Stimulated activated CD8-positive, alpha-beta memory T cell treated with anti-CD3 and anti-CD28 coated beads, Interleukin-4, amount 100 ng/mL, for 24 hours (primary cell): ENCODE data around the gene SMAD6.
"Not testable (repeated sequence)": the region's sequence is repeated elsewhere in the genome, so short reads cannot be mapped to it uniquely, and the experiment has no call there.

Source experiments
- DNase-seq: peaks from one replicate; pipeline ENCODE4 v3.0.0-alpha.2; 2020; ENCODE audit warnings: low read depth

SMAD6 gene

DNA sequence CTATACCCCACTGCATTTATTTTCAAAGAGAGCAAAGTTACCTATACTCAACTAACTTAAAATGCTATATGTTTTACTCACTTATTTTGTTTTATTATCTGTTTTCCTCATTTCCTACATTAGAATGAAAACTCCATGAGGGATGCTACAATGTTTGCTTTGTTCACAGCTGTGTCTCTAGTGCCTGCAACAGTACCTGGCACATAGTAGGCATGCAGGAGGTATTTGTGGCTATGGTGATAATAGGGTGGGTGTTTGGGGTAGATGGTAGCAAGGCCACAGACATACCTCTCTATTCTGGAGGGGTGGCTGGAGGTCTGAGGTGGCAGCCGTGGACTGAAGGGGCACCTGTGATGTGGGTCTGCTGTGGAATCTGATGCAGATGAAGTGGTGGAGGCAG, 24.7 kb upstream of the SMAD6 start:
- no peak for DNase-seq

- DNase-seq, result no peak
These were observed 22.9 kb upstream of the SMAD6 start for GRCh38 chr15:66679061-66679656.

GRCh38 chr15:66679657-66680108, 22.4 kb upstream of the SMAD6 start:
- DNase-seq, result no peak

GRCh38 chr15:66680502-66680901, 21.5 kb upstream of the SMAD6 start:
- DNase-seq, result no peak

- DNase-seq, result no peak
These were observed 20.6 kb upstream of the SMAD6 start for GRCh38 chr15:66681395-66681794.

DNA sequence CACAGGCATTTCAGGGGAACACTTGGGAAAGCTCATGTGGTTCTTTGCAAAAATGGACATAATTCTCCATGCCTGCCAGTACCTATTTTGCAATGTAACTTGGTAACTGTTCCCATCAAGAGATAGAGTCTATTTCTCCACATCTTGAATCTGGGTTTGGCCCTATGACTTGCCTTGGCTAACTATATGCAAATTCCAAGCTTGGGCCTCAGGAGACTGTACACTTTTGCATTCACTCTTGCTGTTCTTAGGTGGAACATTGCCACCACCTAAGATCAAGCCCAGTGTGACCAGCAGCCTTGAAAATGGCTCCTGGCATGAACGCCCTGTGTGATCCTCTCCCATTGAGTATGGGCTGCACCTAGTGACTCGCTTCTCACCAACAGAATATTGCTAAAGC, 19.8 kb upstream of the SMAD6 start:
- DNase-seq, result no peak

DNA sequence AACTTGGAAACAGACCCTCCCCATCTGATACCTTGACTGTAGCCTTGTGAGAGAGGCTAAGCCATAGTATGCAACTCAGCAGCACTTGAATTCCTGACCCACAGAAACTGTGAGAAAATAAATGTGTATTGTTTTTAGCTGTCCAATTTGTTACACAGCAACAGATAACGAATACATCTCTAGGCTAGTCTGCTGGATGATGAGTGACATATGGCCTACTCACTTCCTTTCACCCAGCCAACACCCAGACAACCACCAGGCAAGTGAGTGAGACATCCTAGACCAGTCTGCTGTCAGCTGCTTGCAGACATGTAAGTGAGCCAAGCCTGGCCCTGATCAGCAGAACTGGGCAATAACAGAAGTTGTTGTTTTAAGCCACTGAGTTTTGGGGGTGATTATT, 19.2 kb upstream of the SMAD6 start:
- DNase-seq, result no peak

DNA sequence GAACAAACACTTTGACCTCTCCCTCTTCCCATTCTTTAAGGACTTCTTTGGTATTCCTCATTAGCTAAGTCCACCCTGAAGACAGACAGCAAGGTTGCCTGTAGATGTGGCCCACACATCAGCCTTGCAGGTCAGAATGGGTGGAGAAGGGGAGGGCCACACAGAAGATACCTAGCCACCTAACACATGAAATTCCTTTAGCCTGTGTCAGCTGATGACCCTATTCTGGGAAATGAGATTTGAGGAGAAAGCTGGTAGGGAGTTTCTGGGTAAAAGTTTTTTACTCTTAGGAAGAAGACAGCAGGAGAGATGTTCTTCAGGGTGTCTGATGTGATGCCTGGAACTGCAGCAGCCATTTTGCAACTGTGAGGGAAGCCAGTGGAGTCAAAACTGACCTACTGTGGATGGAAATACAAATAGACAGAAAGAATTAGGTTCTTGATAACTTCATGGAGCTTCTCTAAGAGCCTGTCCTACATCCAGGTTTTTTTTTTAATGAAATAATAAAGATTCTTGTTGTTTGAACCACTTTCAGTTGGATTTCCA, 17.8 kb upstream of the SMAD6 start:
- no peak for DNase-seq

DNA sequence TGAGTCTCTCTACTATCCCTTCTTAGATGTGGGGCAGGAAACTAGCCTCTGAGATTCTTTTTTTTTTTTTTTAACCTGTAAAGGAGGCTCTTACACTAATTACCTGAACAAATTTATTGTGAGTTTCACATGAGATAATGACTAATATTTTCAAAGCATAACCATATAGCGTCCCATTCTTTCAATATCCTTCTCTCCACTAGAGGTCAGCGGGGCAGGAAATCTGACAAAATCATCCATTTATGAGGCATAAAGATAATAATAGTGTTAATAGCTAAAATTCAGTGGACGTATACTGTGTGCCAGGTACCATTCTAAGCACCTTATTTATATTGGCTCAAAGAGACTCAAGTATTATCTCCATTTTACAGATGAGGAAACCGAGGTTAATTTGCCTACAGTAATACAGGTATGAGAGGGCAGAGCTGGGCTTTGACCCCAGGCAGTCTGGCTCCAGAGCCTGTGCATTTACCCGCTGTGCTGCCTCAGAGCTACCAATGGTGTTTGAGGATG, 16.3 kb upstream of the SMAD6 start:
- no peak for DNase-seq

DNA sequence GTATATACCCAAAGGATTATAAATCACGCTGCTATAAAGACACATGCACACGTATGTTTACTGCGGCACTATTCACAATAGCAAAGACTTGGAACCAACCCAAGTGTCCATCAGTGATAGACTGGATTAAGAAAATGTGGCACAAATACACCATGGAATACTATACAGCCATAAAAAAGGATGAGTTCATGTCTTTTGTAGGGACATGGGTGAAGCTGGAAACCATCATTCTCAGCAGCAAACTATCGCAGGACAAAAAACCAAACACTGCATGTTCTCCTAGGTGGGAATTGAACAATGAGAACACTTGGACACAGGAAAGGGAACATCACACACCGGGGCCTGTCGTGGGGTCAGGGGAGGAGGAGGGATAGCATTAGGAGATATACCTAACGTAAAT, 11.1 kb upstream of the SMAD6 start:
- not testable (repeated sequence) for DNase-seq

- no peak for DNase-seq
These were observed 10.3 kb upstream of the SMAD6 start for GRCh38 chr15:66691727-66692126.

- DNase-seq, result no peak
These were observed 9.6 kb upstream of the SMAD6 start for GRCh38 chr15:66692391-66692790.

GRCh38 chr15:66692808-66693596, 9.0 kb upstream of the SMAD6 start:
- DNase-seq, result no peak

DNA sequence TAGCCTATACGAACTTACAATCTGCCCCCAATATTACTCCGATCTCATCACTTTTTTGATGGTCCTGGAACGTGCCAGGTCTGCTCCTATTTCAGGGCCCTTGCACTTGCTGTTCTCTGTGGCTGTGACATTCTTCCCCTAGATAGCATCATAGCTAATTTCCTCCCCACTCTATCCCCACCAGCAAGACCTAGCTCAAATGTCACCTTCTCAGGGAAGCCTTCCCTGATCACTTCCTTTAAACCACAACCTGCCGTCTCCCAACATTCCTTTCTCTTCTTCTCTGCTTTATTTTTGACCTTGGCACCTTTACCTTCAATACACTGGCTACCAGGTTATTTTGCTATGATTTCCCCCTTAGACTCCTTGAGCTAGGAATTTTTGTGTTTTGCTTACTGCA, 5.3 kb upstream of the SMAD6 start:
- DNase-seq, result no peak

GRCh38 chr15:66698318-66698961, 3.6 kb upstream of the SMAD6 start:
- DNase-seq, result no peak

GRCh38 chr15:66698971-66699370, 3.1 kb upstream of the SMAD6 start:
- DNase-seq, result no peak

DNA sequence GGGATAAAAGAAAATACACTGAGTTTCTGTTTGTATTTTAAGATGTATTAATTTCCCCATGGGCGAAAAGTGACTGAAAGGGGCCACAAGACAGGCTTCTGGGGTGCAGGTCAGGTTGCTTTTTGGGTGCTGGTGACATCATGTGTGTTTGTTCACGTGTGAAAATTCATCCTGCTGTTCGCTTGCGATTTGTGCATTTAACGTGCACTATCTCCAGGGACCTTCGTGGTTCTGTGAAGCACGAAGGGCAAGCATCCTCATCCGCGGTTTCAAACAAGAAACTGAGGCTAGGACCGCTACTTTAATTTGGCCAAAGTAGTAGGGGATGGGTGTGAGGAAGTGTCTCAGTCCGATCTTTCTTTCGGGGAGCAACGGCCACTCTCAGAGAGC, 1.6 kb upstream of the SMAD6 start:
- no peak for DNase-seq

DNA sequence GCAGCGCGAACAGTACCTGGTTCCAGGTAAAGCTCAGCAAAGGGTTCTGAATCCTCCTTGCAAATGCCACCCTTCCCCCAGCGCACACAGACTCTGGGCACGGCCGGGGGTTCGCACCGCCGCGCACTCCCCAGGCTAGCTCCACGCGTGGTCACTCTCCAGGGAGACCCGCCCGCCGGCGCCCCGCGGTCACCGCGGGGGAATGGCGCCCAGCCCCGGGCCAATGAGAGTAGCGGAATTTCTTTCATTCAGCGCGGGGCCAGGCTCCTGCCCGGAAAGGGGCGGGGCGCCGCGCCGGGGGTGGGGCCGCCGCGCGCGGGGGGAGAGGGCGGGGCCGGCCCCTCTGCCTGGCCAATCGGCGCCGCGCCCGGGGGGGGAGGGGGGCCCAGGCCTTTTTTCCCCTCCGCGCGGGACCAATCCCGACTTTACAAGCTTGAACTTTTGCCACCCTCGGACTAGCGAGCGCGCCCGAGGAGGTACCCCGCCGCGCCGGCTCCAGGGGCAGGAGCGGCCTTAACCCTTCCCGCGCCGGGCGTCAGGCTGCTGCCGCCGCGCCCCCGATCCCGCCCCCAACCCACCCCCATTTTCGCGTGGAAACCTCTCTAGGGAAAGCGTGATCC, 1.1 kb upstream of the SMAD6 start:
- peak; percentile 77 for DNase-seq

- DNase-seq, result no peak
These were observed 508 bp upstream of the SMAD6 start for GRCh38 chr15:66701422-66702034.

GRCh38 chr15:66702787-66703539, 927 bp downstream of the SMAD6 start:
- DNase-seq, result no peak

DNA sequence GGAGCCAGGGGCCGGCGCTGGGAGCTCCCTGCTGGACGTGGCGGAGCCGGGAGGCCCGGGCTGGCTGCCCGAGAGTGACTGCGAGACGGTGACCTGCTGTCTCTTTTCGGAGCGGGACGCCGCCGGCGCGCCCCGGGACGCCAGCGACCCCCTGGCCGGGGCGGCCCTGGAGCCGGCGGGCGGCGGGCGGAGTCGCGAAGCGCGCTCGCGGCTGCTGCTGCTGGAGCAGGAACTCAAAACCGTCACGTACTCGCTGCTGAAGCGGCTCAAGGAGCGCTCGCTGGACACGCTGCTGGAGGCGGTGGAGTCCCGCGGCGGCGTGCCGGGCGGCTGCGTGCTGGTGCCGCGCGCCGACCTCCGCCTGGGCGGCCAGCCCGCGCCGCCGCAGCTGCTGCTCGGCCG, 1.5 kb downstream of the SMAD6 start:
- DNase-seq, result no peak
